Stimulated activated CD8-positive, alpha-beta memory T cell treated with anti-CD3 and anti-CD28 coated beads, Interleukin-12 subunit alpha, Interleukin-12 subunit beta, amount 100 ng/mL, for 24 hours (primary cell): Measurements from ENCODE around the gene BUB1B.
"Not testable (repeated sequence)": the region's sequence is repeated elsewhere in the genome, so short reads cannot be mapped to it uniquely, and the experiment has no call there.

Experiments used
- DNase-seq: peaks from one replicate; pipeline ENCODE4 v3.0.0-alpha.2; 2020; ENCODE audit errors: extremely low read depth

The BUB1B gene

DNA sequence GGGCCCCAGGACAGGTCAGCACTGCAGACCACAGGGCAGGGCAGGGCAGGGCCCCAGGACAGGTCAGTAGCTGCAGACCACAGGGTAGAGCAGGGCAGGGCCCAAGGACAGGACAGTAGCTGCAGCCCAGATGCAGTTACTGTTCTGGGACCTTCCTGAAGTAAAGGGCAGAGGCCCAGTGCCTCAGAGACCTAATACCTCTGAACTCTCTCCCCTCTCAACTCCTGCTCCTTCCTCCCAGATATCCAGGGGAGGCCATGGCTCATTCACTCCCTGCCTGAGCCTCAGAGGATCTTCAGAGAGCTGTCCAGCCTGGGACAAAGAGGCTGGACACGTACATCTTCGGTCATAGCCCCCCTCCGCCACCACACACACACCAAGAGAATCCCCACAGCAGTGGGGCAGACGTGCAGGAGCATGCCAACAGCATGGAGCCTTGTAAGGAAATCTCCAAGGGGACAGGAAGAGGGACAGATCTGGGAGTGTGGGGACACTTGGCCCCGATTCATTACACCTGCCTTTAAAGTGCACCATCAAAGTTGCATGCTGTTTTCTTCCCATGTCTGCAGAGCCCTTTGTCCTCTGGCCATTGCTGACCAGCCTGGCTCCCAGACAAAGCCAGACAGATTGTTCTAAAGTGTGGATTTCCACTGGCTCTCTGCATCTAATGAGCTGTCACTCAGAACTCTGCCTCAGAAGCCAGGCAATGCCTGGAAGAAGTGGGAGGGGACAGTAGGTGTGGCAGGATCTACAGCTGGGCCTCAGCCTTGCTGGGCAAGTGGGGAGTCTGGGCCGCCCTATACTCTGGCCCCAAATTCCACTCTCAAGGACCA lies 24.2 kb upstream of the BUB1B start:
- DNase-seq, result no peak

DNA sequence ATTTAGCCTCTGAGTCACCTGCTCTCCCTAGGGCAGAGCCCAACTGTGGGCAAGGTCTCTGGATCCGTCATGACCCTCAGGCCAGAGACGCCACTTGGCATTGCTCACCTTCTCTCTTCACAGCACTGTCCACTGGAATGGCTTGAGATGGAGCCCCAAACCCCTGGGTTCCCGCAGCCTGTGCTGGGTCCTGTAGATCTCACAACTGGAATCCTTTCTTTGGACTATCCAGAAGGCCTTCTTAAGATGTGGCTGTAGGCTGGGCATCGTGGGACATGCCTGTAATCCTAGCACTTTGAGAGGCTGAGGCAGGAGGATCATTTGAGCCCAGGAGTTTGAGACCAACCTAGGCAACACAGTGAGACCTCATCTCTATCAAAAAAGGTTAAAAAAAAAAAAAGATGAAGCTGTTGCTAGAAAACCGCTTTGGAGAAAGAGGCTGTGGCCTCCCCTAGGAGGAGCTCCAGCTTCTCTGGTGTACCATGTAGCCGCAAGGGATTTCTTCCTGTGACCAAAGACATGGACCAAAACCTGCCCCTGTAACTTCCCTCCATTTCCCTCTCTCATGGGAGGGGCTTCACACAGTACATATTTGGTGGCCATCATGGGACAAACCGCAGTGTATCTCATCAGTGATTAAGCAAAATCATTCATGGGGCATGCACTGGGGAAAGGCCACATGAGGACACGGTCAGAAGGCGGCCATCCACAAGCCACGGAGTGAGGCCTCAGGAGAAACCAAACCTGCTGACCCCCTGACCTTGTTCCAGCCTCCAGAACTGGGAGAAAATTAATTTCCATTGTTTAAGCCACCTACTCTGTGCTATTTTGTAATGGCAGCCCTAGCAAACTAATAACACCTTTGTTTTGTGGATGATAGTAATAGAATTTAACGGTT lies 23.3 kb upstream of the BUB1B start:
- no peak for DNase-seq

DNA sequence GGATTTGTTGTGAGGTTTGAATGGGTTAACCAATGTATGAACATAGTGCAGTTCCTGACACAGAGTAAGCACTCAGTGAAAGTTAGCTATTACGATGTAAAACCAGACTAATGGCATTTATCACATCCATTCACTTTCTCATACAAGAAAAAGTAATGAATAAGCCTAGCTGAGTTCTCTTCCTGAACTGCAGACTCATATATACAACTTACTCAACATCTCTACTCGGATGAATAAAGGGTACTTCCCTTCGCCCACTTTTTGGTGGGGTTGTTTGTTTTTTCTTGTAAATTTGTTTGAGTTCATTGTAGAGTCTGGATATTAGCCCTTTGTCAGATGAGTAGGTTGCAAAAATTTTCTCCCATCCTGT lies 22.7 kb upstream of the BUB1B start:
- DNase-seq, result not testable (repeated sequence)

DNA sequence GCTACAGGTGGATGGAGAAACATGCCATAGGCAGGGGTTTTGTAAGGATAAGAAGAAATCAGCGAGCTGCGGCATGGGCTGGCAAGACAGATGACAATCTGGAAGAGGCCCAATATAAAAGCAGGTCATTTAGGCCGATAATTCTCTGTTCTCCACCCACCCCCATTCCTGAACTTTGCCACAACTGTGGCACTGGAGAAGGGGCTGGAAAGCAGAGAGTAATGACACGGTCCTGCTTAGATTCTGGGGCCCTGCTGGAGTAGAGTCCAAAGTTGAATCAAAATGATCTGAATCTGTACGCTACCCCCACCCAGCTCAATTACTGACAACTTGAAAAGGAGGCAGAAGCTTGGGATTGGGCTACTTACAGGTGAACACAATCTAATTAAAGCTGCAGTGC lies 18.4 kb upstream of the BUB1B start:
- no peak for DNase-seq

DNA sequence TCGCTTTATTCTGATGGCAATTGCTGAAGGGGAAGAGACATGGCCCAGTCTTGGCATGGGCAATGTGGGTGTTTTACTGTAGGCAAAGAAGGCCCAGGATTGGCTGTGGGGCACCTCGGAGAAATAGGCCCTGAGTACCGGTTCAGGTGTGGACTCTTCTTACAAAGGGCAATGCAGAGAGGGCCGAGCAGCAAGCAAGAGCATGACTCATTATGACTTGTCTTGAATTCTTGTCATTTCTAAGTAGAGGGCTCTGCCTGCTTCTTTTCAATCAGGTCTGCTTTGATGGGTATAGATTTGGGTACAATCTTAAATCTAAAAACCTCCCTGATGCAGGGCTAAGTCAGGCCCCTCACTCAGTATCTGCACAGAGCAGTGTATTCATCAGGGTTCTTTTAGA lies 14.8 kb upstream of the BUB1B start:
- no peak for DNase-seq

DNA sequence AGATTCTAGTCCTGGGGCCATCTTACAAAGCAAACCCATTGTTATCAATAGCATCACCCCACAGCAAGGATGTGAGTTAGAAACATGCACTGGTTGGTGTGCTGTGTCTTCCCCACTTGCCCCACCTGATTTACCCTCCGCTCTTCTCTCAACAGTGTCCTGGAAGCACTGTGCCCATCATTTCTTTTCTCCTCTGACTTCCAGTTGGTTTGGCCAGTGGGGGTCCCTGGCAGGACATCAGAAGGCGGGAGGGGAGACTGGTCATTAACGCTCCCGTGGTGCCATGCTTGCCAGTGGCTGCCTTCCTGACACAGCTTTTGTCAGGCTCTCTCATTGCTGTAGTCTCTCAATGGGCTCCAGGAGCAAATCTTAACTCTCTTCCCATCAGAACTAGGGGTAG lies 11.5 kb upstream of the BUB1B start:
- DNase-seq, result no peak

DNA sequence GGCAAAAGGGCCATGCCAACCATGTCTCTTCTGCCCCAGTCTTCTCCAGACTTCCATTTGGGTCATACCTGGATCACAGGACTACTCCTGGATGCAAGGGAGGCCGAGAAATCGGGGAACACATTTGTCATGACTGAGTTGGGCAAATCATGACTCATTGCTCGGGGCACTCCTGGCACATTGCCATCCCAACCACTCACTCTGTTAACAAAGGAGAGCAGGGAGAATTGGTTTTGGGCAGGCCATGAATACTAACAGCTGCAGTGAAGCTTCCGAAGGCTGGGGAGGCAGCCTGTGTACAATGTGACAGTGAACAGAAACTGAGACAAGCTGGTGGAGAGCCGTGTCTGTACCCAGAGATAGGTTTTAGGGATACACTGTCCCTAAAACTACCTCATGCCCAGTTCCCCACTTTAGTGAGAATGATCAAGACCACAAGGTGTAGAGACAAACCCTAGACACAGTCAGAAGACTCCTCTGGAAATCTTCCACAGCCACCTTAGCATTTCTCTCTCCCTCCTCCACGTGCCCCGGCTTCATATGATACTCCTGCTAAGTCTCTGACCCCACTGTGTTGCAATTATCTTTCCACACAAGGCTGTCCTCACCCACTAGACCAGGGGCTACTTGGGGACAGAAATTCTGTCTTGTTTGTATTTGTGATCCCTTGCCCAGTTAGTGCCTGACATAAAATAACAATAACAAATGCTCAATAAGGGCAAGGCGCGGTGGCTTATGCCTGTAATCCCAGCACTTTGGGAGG lies 10.5 kb upstream of the BUB1B start:
- DNase-seq, result no peak

DNA sequence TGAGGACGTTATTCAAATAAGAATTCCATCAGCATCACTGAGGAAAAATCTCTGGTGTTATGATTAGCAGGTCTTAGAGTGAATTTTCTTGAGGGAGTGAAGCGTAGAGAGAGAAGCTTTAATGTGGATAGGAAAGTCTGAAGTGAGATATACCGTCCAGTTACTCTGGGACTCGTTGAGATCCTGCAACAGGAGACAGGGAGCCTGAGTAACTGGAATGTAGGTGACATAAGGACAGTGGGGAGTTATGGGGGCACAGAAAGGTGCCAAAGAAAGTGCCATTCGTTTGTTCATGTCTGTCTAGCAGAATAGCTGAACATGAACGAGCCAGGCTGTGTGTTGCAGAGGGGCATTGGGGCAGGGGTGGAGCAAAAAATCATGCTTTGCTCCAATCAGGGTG lies 9.4 kb upstream of the BUB1B start:
- no peak for DNase-seq

DNA sequence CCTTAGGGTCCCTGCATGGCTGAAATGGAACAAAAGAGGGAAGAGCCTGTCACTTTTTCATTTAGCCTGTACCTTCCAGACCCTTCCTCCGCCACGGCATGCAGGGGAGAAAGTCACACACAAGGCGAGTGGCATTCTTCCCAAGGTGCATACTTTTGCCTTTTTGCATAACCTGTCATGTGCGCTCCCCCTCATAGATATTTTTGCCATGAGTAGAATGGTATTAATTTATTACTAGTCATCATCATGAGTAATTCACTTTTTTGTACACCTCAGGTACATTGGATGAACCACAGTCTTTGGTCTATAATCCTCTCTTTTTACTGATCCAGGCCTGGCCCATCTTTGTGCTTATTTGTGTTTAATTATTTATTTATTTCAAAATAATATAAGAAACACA lies 8.9 kb upstream of the BUB1B start:
- DNase-seq, result no peak

DNA sequence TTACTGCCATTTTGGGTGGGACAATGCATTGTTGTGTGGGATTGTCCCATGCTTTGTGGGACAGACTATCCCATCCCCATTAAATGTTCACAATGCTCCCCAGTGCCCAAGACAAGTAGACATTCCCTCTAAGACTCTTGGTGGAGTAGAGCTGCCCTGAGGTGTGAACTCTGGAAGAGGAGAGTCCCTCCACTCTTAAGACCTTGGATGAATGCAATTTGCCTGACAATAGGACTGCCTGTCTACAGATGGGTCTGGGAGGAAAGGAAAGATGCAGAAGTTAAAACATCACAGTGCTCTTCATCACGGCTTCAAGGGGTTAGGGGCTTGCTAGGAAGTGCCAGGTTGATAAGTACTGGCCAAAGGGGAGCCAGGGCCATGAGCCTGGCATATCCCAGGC lies 6.0 kb upstream of the BUB1B start:
- not testable (repeated sequence) for DNase-seq

DNA sequence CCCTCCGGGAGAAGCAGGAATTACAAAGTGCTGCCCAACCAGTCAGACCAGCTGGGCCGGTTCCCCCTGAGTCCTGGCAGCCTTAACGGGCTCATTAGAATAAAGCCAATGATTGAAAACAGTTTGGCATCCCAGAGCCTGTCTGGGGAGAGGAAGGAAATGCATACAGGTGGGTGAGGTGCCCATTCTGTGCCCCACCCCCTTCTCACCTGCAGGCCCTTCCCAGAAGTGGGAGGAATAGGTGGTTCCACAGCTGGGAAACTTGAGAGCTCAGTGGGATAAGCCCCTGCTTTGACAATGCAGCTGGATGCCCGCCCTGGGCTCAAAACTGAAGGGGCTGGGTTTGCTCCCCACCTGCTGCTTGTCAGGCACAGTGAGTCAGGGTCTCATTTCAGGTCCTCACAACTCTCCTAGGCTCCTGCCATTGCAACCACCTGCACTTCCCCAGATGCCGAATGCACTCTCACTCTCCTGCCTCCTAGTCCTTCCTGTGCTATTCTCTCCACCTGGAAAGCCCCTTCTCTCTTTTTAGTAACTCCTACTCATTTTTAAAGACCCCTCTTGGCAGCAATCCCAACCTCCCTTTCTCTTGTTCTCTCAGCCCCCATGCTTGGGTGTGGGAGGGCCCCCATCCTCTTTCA lies 5.5 kb upstream of the BUB1B start:
- no peak for DNase-seq

DNA sequence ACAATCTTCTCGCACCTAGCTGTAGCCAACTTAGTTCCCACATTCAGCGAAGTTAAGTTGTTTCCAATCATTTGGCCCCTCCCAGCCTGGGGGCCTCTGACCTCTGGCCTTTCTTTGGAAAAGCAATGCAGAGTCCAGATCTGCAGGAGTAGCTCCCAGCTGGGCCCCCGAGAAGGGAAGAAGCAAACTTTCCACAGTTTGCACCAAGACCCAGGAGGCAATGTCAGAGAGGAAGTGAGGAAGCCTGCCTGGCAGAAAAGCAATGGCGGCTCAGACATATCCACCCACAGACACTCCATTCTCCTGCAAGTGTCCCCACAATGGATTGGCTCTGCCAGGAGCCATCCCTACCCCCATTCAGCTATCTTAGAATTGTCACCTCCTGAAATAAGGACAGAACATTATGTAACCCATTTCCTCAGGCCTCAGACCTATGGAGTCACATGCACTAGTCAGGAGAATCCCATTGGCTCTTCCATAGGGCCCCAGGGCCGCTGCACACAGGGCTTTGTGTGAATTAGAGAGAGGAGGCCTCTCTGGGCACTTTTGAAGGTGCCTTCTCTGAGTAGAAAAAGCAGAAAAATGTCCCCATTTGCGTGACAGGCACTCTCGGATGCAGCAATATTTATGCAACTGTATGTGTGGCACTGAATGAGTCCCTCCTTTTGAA lies 3.0 kb upstream of the BUB1B start:
- DNase-seq, result no peak

DNA sequence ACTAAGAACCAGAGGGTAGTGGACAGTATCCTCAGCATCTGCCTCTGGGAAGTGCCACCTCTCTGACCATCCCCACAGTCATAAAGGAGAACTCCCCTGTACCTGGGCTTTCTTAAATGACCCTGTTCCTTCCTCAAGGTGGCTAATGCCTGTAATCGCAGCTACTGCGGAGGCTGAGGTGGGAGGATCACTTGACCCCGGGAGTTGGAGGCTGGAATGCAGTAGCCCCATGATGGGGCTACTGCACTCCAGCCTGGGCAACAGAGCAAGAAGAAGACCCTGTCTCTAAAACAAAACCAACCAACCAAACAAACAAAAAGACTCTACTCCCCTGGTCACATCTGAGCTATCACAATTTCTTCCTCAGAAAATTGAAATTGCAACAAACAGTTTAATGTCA lies 848 bp upstream of the BUB1B start:
- DNase-seq, result no peak

DNA sequence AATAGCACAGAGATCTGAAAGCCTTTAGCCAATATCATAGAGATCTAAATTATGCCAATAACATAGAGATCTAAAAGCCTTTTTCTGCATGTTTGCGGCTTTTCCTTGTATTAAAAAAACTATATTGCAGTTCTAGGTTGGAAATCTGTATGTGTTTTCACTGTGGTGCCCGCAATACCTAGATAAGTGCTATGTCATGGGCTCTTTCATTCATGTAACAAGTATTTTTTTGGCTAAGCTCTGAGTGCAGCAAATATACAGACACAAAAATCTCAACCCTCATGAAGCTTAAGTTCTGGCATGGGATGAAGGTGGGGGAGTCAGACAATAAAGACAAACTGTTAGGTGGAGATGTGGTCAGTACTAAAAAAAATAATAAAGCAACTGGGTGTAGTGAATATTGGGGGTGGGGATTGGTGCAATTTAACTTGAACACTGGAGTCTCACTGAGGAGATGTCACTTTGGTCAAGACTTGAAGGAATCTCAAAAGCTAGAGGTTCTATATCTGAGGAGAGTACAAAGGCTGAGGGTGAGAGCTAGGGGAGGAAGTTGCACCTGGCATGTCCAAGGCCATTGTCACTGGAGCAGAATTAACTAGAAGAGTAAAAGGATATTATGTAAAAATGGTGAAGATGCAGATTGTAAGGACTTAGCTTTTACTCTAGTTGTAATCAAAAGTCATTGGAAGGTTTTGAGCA lies 973 bp downstream of the BUB1B start:
- no peak for DNase-seq

DNA sequence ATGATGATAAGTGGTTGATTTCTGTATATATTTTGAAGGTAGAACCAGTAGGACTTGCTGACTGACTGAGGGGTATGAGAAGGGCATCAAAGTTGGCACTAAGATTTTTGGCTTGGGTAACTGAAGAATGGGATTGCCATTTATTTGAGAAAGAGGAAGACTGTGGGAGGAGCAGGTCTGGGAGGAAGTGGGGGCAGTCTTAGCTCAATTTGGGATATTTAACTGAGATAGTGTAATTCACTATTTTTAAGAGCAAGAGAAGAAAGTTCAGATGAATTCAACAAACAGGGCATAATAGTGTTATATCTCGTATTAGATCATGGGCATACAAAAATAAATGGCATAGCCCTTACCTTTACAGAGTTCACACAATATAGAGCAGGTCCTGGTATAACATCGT lies 1.7 kb downstream of the BUB1B start:
- no peak for DNase-seq

DNA sequence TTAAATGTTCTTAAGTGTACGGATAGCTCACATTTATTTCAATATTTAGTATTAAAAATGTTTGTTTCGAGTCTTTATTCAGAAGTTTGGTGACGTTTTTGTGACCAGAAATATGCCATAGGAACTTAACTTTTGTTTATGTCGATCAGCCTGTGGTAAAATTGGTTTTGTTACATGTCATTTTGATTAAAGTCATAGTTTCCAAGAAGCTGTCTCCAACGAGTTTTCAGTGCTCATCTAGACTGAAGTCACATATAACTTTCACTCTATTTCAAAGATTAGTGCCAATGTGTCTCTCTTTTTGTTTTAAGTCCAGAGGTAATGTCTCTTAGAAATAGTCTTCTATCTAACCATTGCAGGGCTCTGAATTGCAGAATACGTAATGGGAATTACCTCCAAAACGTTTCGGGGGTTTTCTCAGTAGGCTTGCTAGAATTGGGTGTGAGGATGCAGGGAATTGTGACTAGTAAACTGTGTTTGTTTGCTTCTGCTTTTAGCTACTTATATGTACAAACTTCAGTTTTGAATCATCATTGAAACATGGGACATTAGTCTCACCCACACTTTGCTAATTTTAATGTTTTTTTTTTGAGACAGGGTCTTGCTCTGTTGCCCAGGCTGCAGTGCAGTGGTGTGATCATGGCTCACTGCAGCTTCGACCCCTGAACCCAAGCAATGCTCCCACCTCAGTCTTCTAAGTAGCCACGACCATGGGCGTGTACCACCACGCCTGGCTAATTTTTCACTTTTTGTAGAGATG lies 3.0 kb downstream of the BUB1B start:
- no peak for DNase-seq

DNA sequence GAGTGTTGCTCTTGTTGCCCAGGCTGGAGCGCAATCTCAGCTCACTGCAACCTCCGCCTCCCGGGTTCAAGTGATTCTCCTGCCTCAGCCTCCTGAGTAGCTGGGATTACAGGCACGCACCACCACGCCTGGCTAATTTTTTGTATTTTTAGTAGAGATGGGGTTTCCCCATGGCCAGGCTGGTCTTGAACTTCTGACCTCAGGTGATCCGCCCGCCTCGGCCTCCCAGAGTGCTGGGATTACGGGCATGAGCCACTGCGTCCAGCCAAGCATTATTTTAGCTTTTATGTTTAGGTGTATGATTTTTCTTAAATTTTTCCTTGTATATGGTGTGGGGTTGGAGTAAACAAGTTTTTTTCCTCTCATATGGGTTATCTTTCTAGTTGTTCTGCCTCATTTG lies 6.5 kb downstream of the BUB1B start:
- DNase-seq, result not testable (repeated sequence)

DNA sequence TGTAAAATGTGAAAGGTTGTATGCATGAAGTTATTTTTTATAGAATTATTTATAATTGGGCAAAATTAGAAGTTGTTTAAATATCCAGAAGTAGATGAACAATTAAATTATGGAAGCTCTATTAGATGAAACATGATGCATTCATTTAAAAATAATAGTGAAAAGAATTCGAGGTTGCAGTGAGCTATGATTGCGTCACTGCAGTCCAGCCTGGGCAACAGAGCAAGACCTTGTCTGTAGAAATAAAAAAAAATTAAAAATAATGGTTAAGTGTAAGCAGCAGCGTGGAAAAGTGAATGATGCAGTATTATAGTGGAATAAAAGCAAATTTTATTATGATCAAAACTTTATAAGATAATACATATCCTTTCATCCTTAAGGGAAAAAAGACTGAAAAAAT lies 14.3 kb downstream of the BUB1B start:
- DNase-seq, result no peak

DNA sequence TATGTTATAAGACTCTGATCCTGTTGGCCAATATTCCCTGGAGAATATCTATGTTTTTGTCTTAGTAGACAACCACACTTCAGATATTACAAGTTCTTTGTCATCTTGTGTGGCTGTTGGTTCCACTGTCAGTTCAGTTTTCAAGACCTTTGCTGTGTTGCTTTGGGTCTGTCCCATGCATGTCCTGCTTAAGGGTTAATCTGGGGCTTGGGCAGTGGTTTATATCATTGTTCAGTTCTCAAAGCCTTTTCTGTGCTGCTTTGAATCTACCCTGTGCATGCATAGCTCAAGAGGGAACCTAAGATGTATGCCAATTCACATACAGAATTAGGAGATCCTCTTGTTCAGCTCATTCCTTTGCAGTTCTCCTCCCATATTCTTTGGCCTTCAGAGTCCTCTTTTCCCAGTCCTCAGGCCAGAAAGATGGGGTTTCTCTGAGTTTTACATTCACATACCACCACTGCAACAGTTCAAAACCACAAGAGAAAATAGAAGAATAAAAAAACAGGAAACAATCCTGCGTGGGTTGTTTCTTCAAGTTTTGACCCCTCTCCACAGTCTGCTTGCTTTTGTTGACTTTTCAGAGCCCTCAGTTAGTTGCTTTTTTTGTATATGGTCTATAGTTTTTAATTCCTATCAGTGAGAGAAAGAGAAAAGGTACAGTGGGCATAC lies 21.6 kb downstream of the BUB1B start:
- no peak for DNase-seq
